ENCODE results near the gene KIAA1328. TPM values are rescaled to one million over a fixed set of nuclear protein-coding genes. Genes with fewer than 3 reads are reported as not detected.
A peak's percentile ranks its signal among the peaks of the same experiment; 100 is the strongest.

Gene KIAA1328
- total RNA-seq, 3 donors from 2014 or later: 17.4 to 36.1 (median 25.6) TPM

GRCh38 chr18:37252342-37252741 lies 423.4 kb downstream of the KIAA1328 start:
- Histone ChIP-seq H3K27ac (no peak overlapping the region), H3K4me3 (no peak overlapping the region), H3K36me3 (no peaks in the 10 kb centered on the region), H3K27me3 (peaks cover 5 to 13% of the 10 kb centered on the region in 2 donors), H3K9me3 (no peaks in the 10 kb centered on the region), H3K4me1 (no peaks in the 10 kb centered on the region)
- TF ChIP-seq POLR2AphosphoS5 (IDR thresholded peaks at IDR 0.05) (no peak), CTCF (IDR thresholded peaks at IDR 0.05) (no peak), POLR2A (IDR thresholded peaks at IDR 0.05) (no peak)
- intact Hi-C loops (cut with DNase I; ENCODE audit: low total_unique reads): no loop called here
- no peak for DNase-seq (ENCODE audit: low spot score in 2 of 2)

DNA sequence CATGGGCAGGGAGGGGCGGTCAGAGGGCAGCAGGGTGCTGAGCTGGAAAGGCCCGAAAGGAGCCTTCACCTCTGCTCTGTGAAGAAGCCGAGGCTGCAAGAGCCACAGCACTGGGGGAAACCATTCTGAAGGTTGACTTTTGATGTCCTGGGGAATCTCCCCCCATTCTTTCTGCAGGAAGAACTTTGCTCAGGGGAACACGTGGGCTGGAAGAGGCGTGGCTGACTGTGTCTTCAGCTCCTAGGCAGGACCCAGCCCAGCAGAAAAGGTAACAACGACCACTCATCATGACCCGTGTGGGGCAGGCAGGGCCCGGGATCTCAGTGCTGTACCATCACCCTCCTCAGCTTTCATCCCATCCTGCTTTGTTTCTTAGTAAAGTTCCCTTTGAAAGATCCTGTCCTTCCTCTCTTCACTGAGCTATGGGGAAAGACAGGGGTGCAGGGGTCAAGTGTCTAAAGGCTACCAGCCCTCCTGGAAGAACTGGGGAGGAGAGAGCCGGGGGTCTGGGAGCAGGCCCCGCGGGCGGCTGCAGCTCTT lies 424.0 kb downstream of the KIAA1328 start:
- no peak for DNase-seq (ENCODE audit: low spot score in 2 of 2)
- Histone ChIP-seq H3K27ac (no peak overlapping the region), H3K36me3 (no peaks in the 10 kb centered on the region), H3K4me1 (no peaks in the 10 kb centered on the region), H3K4me3 (no peak overlapping the region), H3K9me3 (no peaks in the 10 kb centered on the region), H3K27me3 (peaks cover 5 to 13% of the 10 kb centered on the region in 2 donors)
- intact Hi-C loops (cut with DNase I; ENCODE audit: low total_unique reads): no loop called here
- no peak for TF ChIP-seq POLR2A (IDR thresholded peaks at IDR 0.05)
- TF ChIP-seq POLR2AphosphoS5 (IDR thresholded peaks at IDR 0.05): no peak
- TF ChIP-seq CTCF (IDR thresholded peaks at IDR 0.05): no peak

- no peaks in the 10 kb centered on the region for H3K36me3 ChIP-seq
- TF ChIP-seq CTCF (IDR thresholded peaks at IDR 0.05) (no peak), POLR2A (IDR thresholded peaks at IDR 0.05) (no peak), POLR2AphosphoS5 (IDR thresholded peaks at IDR 0.05) (no peak)
- no peak for DNase-seq (ENCODE audit: low spot score in 2 of 2)
- no peak overlapping the region for H3K27ac ChIP-seq
- peaks cover 5 to 13% of the 10 kb centered on the region in 2 donors for H3K27me3 ChIP-seq
- no peaks in the 10 kb centered on the region for H3K4me1 ChIP-seq
- intact Hi-C loops (cut with DNase I; ENCODE audit: low total_unique reads): no loop called here
- peak overlapping the region; percentile 5 to 69 (median 54) for H3K4me3 ChIP-seq
- H3K9me3 ChIP-seq: no peaks in the 10 kb centered on the region
Observed at GRCh38 chr18:37253394-37254235, 424.7 kb downstream of the KIAA1328 start.

DNA sequence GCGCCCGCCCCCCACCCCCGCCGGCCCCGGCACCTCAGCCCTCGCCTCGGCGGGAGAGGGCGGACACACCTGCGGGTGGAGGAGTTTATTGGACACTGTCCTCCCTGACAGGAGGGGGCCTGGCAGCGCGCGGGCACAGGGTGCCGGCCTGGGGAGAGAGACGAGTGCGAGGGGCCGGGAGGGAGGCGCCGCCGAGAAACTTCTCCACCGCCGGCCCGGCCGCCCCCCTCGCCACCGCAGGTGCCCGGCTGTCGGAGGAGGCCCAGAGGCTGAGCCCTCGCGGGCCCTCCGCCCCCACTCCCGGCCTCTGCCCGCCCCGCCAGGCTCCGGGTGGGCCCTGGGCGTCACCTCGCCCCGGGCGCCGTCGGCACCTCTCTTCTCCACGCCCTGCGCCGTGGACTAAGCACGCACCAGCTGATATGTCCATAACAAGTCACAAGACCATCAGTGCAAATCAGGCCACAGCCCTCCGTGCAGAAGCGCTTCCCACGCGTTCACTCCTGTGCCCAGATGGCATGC lies 425.4 kb downstream of the KIAA1328 start:
- DNase-seq (ENCODE audit: low spot score in 2 of 2): no peak
- Histone ChIP-seq H3K27me3 (peaks cover 5 to 13% of the 10 kb centered on the region in 2 donors), H3K9me3 (no peaks in the 10 kb centered on the region), H3K4me1 (no peaks in the 10 kb centered on the region), H3K27ac (no peak overlapping the region), H3K36me3 (no peaks in the 10 kb centered on the region), H3K4me3 (peak overlapping the region; percentile 5 to 69 (median 54))
- TF ChIP-seq POLR2AphosphoS5 (IDR thresholded peaks at IDR 0.05) (no peak), POLR2A (IDR thresholded peaks at IDR 0.05) (no peak), CTCF (IDR thresholded peaks at IDR 0.05) (no peak)
- intact Hi-C loops (cut with DNase I; ENCODE audit: low total_unique reads): no loop called here

GRCh38 chr18:37254973-37255372 lies 426.0 kb downstream of the KIAA1328 start:
- H3K36me3 ChIP-seq: no peaks in the 10 kb centered on the region
- no peaks in the 10 kb centered on the region for H3K9me3 ChIP-seq
- no peak overlapping the region for H3K4me3 ChIP-seq
- no peak for DNase-seq (ENCODE audit: low spot score in 2 of 2)
- peaks cover 5 to 13% of the 10 kb centered on the region in 2 donors for H3K27me3 ChIP-seq
- H3K27ac ChIP-seq: no peak overlapping the region
- intact Hi-C loops (cut with DNase I; ENCODE audit: low total_unique reads): no loop called here
- no peak for TF ChIP-seq POLR2AphosphoS5 (IDR thresholded peaks at IDR 0.05)
- TF ChIP-seq CTCF (IDR thresholded peaks at IDR 0.05): no peak
- no peak for TF ChIP-seq POLR2A (IDR thresholded peaks at IDR 0.05)
- H3K4me1 ChIP-seq: no peaks in the 10 kb centered on the region
